Rectal smooth muscle tissue (tissue), 1 donor: ENCODE data around the gene VEZT.

Experiments
- H3K27ac ChIP-seq: one replicate; pipeline ENCODE4 v1.7.0; 2013; ENCODE audit warnings: low read depth, low read length, inconsistent platforms
- H3K27me3 ChIP-seq: one replicate; pipeline ENCODE4 v1.7.0; 2013; ENCODE audit warnings: low read length; ENCODE audit not compliant: control insufficient read depth, insufficient read depth
- H3K36me3 ChIP-seq: one replicate; pipeline ENCODE4 v1.7.0; 2013; ENCODE audit warnings: low read length; ENCODE audit not compliant: control insufficient read depth, insufficient read depth
- H3K4me1 ChIP-seq: one replicate; pipeline ENCODE4 v1.7.0; 2013; ENCODE audit warnings: low read length; ENCODE audit not compliant: control insufficient read depth, insufficient read depth
- H3K4me3 ChIP-seq: one replicate; pipeline ENCODE4 v1.7.0; 2013; ENCODE audit warnings: low read length
- H3K9ac ChIP-seq: one replicate; pipeline ENCODE4 v1.7.0; 2013; ENCODE audit warnings: low read length

The VEZT gene

DNA sequence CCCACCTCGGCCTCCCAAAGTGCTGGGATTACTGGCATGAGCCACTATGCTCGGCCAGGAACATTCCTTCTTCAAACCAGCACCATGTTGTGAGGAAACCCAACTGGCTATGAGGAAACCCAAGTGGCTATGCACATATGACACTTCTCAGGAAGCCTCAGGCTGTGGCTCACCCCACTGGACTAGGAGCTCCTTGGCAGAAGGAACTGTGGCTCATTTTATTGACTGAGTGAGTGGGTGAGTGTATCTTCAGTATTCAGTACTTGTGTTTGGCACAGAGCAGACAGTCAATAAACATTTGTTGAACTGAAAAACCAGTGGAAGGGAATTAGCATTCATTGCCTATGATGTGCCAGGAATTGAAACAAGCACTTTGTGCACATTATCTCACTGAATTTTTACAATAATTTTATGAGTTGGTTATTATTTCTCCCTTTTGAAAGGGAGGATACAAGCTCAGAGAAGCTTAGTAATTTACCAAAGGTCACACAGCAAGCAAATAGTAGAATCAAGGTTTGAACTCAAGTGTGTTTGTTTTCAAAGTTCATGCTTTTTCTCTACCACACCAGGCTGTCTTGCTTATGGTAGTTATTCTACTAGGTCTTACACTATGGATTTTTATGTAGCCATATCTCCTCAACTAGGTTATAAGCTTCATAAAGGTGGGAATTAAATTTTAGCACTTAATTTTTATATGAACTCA lies 121.6 kb downstream of the VEZT start:
- no peak overlapping the region for H3K27ac ChIP-seq
- no peaks in the 10 kb centered on the region for H3K27me3 ChIP-seq
- peaks cover 18% of the 10 kb centered on the region for H3K4me1 ChIP-seq
- no peak overlapping the region for H3K9ac ChIP-seq
- no peaks in the 10 kb centered on the region for H3K36me3 ChIP-seq
- no peak overlapping the region for H3K4me3 ChIP-seq

DNA sequence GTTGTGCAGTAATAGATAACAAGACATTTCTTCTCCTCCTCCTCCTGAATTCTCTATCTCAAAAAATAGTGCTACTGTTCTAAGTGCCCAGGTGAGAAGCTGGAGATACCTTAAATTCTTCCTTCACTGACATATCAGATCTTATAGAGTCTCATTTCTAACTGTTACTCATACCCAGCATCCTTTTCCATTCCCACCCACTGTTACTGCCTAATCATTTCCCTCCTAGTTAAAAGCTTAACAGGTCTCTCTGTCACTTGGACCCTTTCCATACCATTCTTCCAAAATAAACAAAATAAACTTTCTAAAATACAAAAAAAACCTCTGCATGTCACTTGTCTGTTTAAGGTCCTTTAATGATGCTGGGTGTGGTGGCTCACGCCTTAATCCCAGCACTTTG lies 124.4 kb downstream of the VEZT start:
- no peak overlapping the region for H3K27ac ChIP-seq
- H3K4me1 ChIP-seq = peaks cover 3% of the 10 kb centered on the region
- H3K27me3 ChIP-seq = no peaks in the 10 kb centered on the region
- H3K9ac ChIP-seq = no peak overlapping the region
- no peak overlapping the region for H3K4me3 ChIP-seq
- no peaks in the 10 kb centered on the region for H3K36me3 ChIP-seq

DNA sequence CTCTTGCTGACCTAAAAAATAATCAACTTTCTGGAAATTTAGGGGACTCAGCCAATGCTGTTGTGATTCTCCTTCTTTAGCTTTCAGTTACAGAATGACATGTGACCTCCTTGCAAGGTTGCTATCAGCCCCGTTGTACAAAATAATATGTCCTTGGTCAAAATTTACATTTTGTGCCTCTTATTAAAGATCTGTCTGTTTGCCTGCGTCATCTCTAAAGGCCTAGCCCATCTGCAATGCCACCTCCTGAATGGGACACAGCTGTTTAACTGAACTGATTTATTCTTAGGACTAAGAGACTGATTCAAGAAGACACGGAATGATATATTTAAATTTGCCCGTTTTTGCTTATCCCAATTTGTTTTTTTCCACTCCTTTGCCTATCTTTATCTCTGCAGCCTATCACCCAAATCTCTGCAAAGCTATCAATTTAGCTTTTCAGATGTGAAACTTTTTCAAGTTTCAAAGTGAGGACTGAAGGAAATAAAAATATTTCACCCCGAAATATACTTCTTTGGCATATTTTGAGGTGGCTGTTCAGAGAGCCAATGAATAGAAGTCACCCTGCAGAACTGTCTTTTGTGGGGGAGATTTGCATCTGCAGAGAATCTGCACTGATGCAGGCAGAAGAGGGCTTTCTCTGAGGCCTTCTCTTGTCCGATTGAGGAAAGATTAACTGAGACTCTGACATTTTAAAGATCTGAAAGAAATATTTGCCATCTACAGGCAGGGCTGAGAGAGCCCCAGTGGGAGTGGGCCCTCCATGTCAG lies 126.0 kb downstream of the VEZT start:
- Histone ChIP-seq H3K4me3 (no peak overlapping the region), H3K36me3 (no peaks in the 10 kb centered on the region), H3K4me1 (no peaks in the 10 kb centered on the region), H3K27ac (no peak overlapping the region), H3K27me3 (no peaks in the 10 kb centered on the region), H3K9ac (no peak overlapping the region)

DNA sequence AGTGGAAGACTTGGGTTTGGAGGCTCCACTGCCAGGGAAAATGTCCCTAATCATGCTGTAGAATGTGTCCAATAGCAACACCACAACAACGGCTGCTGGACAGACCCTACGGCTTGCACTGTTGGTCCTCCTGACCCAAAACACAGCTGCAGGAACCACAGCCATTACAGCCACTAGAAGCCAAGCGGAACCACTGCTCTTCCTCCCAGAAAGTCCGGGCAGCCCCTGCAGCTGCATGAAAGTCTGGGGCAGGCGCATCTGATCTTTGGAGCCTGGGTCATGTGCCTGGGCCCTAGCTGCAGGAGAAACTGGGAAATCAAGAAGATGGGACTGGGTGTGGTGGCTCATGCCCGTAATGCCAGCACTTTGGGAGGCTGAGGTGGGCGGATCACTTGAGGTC lies 131.7 kb downstream of the VEZT start:
- Histone ChIP-seq H3K9ac (no peak overlapping the region), H3K4me3 (no peak overlapping the region), H3K36me3 (no peaks in the 10 kb centered on the region), H3K27ac (no peak overlapping the region), H3K4me1 (no peaks in the 10 kb centered on the region), H3K27me3 (no peaks in the 10 kb centered on the region)

DNA sequence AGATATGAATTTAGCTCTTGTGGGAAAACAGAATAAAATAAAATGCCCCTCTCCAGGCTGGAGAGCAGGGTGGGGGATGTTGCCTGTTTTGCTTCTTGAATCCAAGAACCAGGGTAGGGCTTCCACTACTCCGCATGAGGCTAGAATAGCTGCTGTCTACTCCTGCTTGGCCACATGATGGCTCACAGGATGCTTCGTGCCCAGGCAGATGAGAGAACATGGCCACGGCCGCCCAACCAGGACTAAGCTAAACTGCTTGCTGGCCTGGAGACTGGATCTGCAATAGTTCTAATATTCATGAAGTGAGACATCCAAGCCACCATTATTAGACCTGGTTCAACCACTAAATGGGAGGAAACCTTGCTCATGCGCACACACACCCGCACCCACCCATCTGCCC lies 134.1 kb downstream of the VEZT start:
- Histone ChIP-seq H3K36me3 (no peaks in the 10 kb centered on the region), H3K4me3 (no peak overlapping the region)

More for the DNA sequence above, 134.1 kb downstream of the VEZT start:
- no peaks in the 10 kb centered on the region for H3K27me3 ChIP-seq
- H3K9ac ChIP-seq = no peak overlapping the region
- no peak overlapping the region for H3K27ac ChIP-seq
- H3K4me1 ChIP-seq = no peaks in the 10 kb centered on the region
